Measurements from ENCODE around the gene GPR52. TPM values are rescaled to one million over a fixed set of nuclear protein-coding genes. Genes with fewer than 3 reads are reported as not detected.

Gene GPR52
- total and polyA plus RNA-seq, 2 donors (not counting 3 experiments of a cell fraction or from before 2014, with no cell fraction given), result 0.33 to 2.2 TPM

DNA sequence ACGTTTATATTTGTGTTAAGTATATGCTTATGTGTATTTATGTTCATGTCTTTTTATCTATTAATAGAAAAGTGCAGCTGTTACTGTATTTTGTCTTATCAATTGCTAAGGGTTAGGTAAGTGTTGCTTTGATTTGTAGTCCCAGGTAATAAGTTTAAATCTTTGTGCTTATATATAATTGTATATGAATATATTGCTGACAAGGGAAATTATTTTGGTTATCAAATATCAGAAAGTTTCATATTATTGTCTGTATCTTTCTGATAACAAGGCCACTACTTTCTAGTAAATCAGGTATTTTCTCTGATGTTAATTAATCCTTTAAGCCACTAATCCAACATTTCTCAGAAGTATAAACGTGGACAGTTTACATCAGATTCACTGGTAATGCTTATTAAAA, 21.3 kb downstream of the GPR52 start:
- Histone ChIP-seq H3K79me2 (ENCODE audit: control insufficient read depth, insufficient read depth, low read length) (no peaks in the 10 kb centered on the region), H3K27ac (ENCODE audit: insufficient read depth, low read depth, low read length) (no peak overlapping the region), H4K20me1 (replicated peaks; ENCODE audit: control insufficient read depth, extremely low read depth, insufficient read depth, low read length) (no peaks in the 10 kb centered on the region), H3K9me3 (replicated peaks; ENCODE audit: control insufficient read depth, insufficient read depth, low read length) (no peaks in the 10 kb centered on the region), H3K9ac (replicated peaks; ENCODE audit: extremely low read depth, insufficient read depth, low read length) (no peak overlapping the region), H3K9me1 (replicated peaks; ENCODE audit: control insufficient read depth, extremely low read depth, insufficient read depth, low read length) (no peaks in the 10 kb centered on the region), H3K4me2 (ENCODE audit: insufficient read depth, low read length) (no peak overlapping the region), H3K36me3 (ENCODE audit: control insufficient read depth in 2 of 2, extremely low read depth in 1 of 2, insufficient read depth in 2 of 2, low read length in 2 of 2) (no peaks in the 10 kb centered on the region), H2AFZ (ENCODE audit: low read depth, low read length) (no peak overlapping the region), H3K4me3 (replicated peaks in 1 of 3; ENCODE audit: insufficient read depth in 1 of 3, low read depth in 1 of 3, low read length in 3 of 3) (no peak overlapping the region), H3K27me3 (ENCODE audit: control insufficient read depth in 2 of 2, insufficient read depth in 2 of 2, low read length in 2 of 2) (no peaks in the 10 kb centered on the region), H3K4me1 (ENCODE audit: control insufficient read depth, extremely low read depth, insufficient read depth, low read length) (no peaks in the 10 kb centered on the region)
- intact Hi-C loops (cut with micrococcal nuclease), result no loop called here
- dilution Hi-C loops (cut with MboI; ENCODE audit: extremely low pct_ligation_motif_present, low sequenced_read_pairs), result no loop called here
- FAIRE-seq, result no peak
- ChIA-PET CTCF (no interaction called here), POLR2A (interaction anchor here (0.6 kb wide), 1 partner anchor 12 kb away, joined by 6 read pairs; no protein-coding TSS in a partner anchor)
- DNase-seq (ENCODE audit: low read depth, low spot score), result no peak
- no peak for TF ChIP-seq POLR2AphosphoS5 (IDR thresholded peaks at IDR 0.05; ENCODE audit: insufficient read depth, low read depth, low read length)
- TF ChIP-seq, protein P1, sequence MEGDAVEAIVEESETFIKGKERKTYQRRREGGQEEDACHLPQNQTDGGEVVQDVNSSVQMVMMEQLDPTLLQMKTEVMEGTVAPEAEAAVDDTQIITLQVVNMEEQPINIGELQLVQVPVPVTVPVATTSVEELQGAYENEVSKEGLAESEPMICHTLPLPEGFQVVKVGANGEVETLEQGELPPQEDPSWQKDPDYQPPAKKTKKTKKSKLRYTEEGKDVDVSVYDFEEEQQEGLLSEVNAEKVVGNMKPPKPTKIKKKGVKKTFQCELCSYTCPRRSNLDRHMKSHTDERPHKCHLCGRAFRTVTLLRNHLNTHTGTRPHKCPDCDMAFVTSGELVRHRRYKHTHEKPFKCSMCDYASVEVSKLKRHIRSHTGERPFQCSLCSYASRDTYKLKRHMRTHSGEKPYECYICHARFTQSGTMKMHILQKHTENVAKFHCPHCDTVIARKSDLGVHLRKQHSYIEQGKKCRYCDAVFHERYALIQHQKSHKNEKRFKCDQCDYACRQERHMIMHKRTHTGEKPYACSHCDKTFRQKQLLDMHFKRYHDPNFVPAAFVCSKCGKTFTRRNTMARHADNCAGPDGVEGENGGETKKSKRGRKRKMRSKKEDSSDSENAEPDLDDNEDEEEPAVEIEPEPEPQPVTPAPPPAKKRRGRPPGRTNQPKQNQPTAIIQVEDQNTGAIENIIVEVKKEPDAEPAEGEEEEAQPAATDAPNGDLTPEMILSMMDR (IDR thresholded peaks at IDR 0.05; ENCODE audit: extremely low read depth in 1 of 2, insufficient read depth in 1 of 2, low read depth in 1 of 2, low read length in 2 of 2), result no peak
- no peak for TF ChIP-seq POLR2A (IDR thresholded peaks at IDR 0.05; ENCODE audit: low read depth, low read length)
- BruUV-seq (replicated peaks), result no TSS peak

- no peak overlapping the region for H3K4me2 ChIP-seq (ENCODE audit: insufficient read depth, low read length)
- DNase-seq (ENCODE audit: low read depth, low spot score), result no peak
- no peak overlapping the region for H3K27ac ChIP-seq (ENCODE audit: insufficient read depth, low read depth, low read length)
- no peak overlapping the region for H3K4me3 ChIP-seq (replicated peaks in 1 of 3; ENCODE audit: insufficient read depth in 1 of 3, low read depth in 1 of 3, low read length in 3 of 3)
- H3K79me2 ChIP-seq (ENCODE audit: control insufficient read depth, insufficient read depth, low read length), result no peaks in the 10 kb centered on the region
- H3K36me3 ChIP-seq (ENCODE audit: control insufficient read depth in 2 of 2, extremely low read depth in 1 of 2, insufficient read depth in 2 of 2, low read length in 2 of 2), result no peaks in the 10 kb centered on the region
- no peaks in the 10 kb centered on the region for H3K4me1 ChIP-seq (ENCODE audit: control insufficient read depth, extremely low read depth, insufficient read depth, low read length)
- POLR2A ChIA-PET, result interaction anchor here (0.6 kb wide), 1 partner anchor 13 kb away, joined by 6 read pairs; no protein-coding TSS in a partner anchor
- CTCF ChIA-PET, result no interaction called here
- no peaks in the 10 kb centered on the region for H3K9me3 ChIP-seq (replicated peaks; ENCODE audit: control insufficient read depth, insufficient read depth, low read length)
- dilution Hi-C loops (cut with MboI; ENCODE audit: extremely low pct_ligation_motif_present, low sequenced_read_pairs) (no loop called here), intact Hi-C loops (cut with micrococcal nuclease) (no loop called here)
- H4K20me1 ChIP-seq (replicated peaks; ENCODE audit: control insufficient read depth, extremely low read depth, insufficient read depth, low read length), result no peaks in the 10 kb centered on the region
- no peak overlapping the region for H2AFZ ChIP-seq (ENCODE audit: low read depth, low read length)
- FAIRE-seq, result no peak
- H3K27me3 ChIP-seq (ENCODE audit: control insufficient read depth in 2 of 2, insufficient read depth in 2 of 2, low read length in 2 of 2), result no peaks in the 10 kb centered on the region
- H3K9me1 ChIP-seq (replicated peaks; ENCODE audit: control insufficient read depth, extremely low read depth, insufficient read depth, low read length), result no peaks in the 10 kb centered on the region
- BruUV-seq (replicated peaks), result no TSS peak
- no peak overlapping the region for H3K9ac ChIP-seq (replicated peaks; ENCODE audit: extremely low read depth, insufficient read depth, low read length)
- TF ChIP-seq EZH2 (IDR thresholded peaks at IDR 0.05; ENCODE audit: borderline replicate concordance, low read depth, low read length, severe bottlenecking) (no peak), POLR2AphosphoS5 (IDR thresholded peaks at IDR 0.05; ENCODE audit: insufficient read depth, low read depth, low read length) (no peak)
Measured at GRCh38 chr1:174469687-174470086, 21.9 kb downstream of the GPR52 start.

Measured in endothelial cell of umbilical vein (primary cell).